Measurements from ENCODE around the gene CTNNA3. TPM values are rescaled to one million over a fixed set of nuclear protein-coding genes. Genes with fewer than 3 reads are reported as not detected.

CTNNA3 gene
- total and polyA plus RNA-seq, 4 donors, result 0.16 to 2.4 (median 1.4) TPM

DNA sequence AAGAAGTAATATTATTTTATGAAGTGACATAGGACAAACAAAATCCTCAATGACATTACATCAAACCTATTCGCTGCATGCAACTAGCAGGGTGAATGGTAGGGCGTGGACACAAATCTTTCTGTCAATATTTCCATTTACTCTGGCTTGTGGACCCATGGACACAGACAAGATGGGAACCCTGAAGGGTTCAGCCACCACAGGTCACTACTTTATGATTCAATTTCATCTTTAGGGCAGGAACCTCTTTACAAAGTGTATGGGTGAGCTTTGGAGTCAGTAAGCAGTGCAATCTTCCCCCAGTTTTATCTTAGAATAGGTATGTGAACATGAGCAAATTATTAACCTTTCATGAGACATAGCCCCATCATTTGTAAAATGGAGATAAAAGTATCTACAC, 1752.5 kb downstream of the CTNNA3 start:
- H3K9ac ChIP-seq (ENCODE audit: low read depth in 1 of 2, low read length in 2 of 2), result no peak overlapping the region
- 91% methylated on average over 2 of the region's 2 CpGs for WGBS
- H3K9me3 ChIP-seq (ENCODE audit: control insufficient read depth in 4 of 4, low read length in 3 of 4), result no peaks in the 10 kb centered on the region
- no peak for DNase-seq (ENCODE audit: low spot score)
- H3K36me3 ChIP-seq (ENCODE audit: control insufficient read depth in 4 of 4, insufficient read depth in 3 of 4, low read depth in 1 of 4, low read length in 3 of 4), result no peaks in the 10 kb centered on the region
- no peak overlapping the region for H3K27ac ChIP-seq (ENCODE audit: low read depth in 1 of 2, low read length in 2 of 2)
- H3K4me3 ChIP-seq (ENCODE audit: low read depth in 1 of 3, low read length in 3 of 3), result no peak overlapping the region
- H3K4me1 ChIP-seq (ENCODE audit: control insufficient read depth in 4 of 4, insufficient read depth in 4 of 4, low read length in 3 of 4), result peaks cover 0 to 17% (median 13%) of the 10 kb centered on the region in 4 donors
- no peak for TF ChIP-seq SP1 (IDR thresholded peaks at IDR 0.05)
- no peak for TF ChIP-seq RXRA (IDR thresholded peaks at IDR 0.05)
- no peak for TF ChIP-seq EGR1 (IDR thresholded peaks at IDR 0.05; ENCODE audit: low read depth in 2 of 2)
- TF ChIP-seq FOXA1 (IDR thresholded peaks at IDR 0.05), result no peak
- no peak for TF ChIP-seq RAD21 (IDR thresholded peaks at IDR 0.05)
- TF ChIP-seq FOXA2 (IDR thresholded peaks at IDR 0.05), result no peak
- TF ChIP-seq, protein P1, sequence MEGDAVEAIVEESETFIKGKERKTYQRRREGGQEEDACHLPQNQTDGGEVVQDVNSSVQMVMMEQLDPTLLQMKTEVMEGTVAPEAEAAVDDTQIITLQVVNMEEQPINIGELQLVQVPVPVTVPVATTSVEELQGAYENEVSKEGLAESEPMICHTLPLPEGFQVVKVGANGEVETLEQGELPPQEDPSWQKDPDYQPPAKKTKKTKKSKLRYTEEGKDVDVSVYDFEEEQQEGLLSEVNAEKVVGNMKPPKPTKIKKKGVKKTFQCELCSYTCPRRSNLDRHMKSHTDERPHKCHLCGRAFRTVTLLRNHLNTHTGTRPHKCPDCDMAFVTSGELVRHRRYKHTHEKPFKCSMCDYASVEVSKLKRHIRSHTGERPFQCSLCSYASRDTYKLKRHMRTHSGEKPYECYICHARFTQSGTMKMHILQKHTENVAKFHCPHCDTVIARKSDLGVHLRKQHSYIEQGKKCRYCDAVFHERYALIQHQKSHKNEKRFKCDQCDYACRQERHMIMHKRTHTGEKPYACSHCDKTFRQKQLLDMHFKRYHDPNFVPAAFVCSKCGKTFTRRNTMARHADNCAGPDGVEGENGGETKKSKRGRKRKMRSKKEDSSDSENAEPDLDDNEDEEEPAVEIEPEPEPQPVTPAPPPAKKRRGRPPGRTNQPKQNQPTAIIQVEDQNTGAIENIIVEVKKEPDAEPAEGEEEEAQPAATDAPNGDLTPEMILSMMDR (IDR thresholded peaks at IDR 0.05; ENCODE audit: low read depth, low read length, missing input control), result no peak
- TF ChIP-seq JUND (IDR thresholded peaks at IDR 0.05), result no peak
- no peak for TF ChIP-seq TAF1 (conservative IDR thresholded peaks at IDR 0.05)
- TF ChIP-seq, protein P2, sequence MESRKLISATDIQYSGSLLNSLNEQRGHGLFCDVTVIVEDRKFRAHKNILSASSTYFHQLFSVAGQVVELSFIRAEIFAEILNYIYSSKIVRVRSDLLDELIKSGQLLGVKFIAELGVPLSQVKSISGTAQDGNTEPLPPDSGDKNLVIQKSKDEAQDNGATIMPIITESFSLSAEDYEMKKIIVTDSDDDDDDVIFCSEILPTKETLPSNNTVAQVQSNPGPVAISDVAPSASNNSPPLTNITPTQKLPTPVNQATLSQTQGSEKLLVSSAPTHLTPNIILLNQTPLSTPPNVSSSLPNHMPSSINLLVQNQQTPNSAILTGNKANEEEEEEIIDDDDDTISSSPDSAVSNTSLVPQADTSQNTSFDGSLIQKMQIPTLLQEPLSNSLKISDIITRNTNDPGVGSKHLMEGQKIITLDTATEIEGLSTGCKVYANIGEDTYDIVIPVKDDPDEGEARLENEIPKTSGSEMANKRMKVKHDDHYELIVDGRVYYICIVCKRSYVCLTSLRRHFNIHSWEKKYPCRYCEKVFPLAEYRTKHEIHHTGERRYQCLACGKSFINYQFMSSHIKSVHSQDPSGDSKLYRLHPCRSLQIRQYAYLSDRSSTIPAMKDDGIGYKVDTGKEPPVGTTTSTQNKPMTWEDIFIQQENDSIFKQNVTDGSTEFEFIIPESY (IDR thresholded peaks at IDR 0.05), result no peak
- TF ChIP-seq, protein P3, sequence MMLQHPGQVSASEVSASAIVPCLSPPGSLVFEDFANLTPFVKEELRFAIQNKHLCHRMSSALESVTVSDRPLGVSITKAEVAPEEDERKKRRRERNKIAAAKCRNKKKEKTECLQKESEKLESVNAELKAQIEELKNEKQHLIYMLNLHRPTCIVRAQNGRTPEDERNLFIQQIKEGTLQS (IDR thresholded peaks at IDR 0.05), result no peak
- no peak for TF ChIP-seq YY1 (IDR thresholded peaks at IDR 0.05)
- no peak for TF ChIP-seq GABPA (IDR thresholded peaks at IDR 0.05 in 1 of 2, conservative IDR thresholded peaks at IDR 0.05 in 1 of 2)
- TF ChIP-seq, protein P4, sequence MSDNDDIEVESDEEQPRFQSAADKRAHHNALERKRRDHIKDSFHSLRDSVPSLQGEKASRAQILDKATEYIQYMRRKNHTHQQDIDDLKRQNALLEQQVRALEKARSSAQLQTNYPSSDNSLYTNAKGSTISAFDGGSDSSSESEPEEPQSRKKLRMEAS (IDR thresholded peaks at IDR 0.05), result no peak
- no peaks in the 10 kb centered on the region for H3K27me3 ChIP-seq (ENCODE audit: control insufficient read depth in 4 of 4, insufficient read depth in 4 of 4, low read length in 3 of 4)

DNA sequence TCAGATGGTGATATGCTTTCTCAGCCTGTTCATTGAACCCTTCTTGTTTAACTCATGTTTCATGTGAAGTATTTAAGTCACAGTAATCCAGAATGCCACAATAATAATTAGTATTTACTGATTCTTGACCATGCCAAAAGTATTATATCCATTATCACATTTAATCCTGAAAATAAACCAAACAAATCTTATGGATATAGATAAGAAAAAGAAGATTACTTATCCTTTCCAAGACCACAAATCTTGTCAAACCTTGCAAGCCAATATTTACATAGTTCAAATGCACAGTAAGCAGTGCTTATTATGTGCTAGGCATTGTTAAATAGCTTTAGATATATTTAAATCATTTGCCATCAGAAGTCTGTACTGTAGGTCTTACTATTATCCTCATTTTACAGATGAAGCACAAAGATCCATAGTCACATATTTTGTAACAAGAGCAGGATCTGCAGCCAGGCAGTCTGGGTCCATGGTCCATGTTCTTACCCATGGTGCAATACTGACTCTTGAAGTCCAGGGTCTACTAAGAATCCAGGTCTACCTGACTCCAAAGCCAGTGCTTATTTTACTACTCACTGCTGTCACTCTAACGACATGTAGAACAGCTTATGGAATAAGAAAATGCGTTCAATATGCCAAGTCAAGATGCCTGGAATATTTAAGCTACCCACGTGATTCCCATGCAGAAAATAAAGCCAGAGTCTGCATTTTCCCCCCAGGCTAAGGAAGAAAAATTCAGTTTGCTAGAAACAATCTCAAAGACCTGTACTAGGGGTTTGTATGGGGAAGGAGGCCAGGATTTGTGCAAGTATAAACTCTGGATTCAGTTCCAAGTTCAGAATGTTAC, 1755.0 kb downstream of the CTNNA3 start:
- Histone ChIP-seq H3K27ac (ENCODE audit: low read depth in 1 of 2, low read length in 2 of 2) (no peak overlapping the region), H3K4me3 (ENCODE audit: low read depth in 1 of 3, low read length in 3 of 3) (no peak overlapping the region), H3K9me3 (ENCODE audit: control insufficient read depth in 4 of 4, low read length in 3 of 4) (no peaks in the 10 kb centered on the region), H3K36me3 (ENCODE audit: control insufficient read depth in 4 of 4, insufficient read depth in 3 of 4, low read depth in 1 of 4, low read length in 3 of 4) (no peaks in the 10 kb centered on the region), H3K4me1 (ENCODE audit: control insufficient read depth in 4 of 4, insufficient read depth in 4 of 4, low read length in 3 of 4) (peaks cover 0 to 17% (median 13%) of the 10 kb centered on the region in 4 donors), H3K27me3 (ENCODE audit: control insufficient read depth in 4 of 4, insufficient read depth in 4 of 4, low read length in 3 of 4) (no peaks in the 10 kb centered on the region), H3K9ac (ENCODE audit: low read depth in 1 of 2, low read length in 2 of 2) (no peak overlapping the region)
- no peak for DNase-seq (ENCODE audit: low spot score)
- WGBS, result 63% methylated on average over 3 of the region's 3 CpGs
- no peak for TF ChIP-seq GABPA (IDR thresholded peaks at IDR 0.05 in 1 of 2, conservative IDR thresholded peaks at IDR 0.05 in 1 of 2)
- TF ChIP-seq, protein P5, sequence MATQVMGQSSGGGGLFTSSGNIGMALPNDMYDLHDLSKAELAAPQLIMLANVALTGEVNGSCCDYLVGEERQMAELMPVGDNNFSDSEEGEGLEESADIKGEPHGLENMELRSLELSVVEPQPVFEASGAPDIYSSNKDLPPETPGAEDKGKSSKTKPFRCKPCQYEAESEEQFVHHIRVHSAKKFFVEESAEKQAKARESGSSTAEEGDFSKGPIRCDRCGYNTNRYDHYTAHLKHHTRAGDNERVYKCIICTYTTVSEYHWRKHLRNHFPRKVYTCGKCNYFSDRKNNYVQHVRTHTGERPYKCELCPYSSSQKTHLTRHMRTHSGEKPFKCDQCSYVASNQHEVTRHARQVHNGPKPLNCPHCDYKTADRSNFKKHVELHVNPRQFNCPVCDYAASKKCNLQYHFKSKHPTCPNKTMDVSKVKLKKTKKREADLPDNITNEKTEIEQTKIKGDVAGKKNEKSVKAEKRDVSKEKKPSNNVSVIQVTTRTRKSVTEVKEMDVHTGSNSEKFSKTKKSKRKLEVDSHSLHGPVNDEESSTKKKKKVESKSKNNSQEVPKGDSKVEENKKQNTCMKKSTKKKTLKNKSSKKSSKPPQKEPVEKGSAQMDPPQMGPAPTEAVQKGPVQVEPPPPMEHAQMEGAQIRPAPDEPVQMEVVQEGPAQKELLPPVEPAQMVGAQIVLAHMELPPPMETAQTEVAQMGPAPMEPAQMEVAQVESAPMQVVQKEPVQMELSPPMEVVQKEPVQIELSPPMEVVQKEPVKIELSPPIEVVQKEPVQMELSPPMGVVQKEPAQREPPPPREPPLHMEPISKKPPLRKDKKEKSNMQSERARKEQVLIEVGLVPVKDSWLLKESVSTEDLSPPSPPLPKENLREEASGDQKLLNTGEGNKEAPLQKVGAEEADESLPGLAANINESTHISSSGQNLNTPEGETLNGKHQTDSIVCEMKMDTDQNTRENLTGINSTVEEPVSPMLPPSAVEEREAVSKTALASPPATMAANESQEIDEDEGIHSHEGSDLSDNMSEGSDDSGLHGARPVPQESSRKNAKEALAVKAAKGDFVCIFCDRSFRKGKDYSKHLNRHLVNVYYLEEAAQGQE (IDR thresholded peaks at IDR 0.05), result no peak
- TF ChIP-seq YY1 (IDR thresholded peaks at IDR 0.05), result no peak
- peak; percentile 95 for TF ChIP-seq HNF4A (conservative IDR thresholded peaks at IDR 0.05)
- TF ChIP-seq SP1 (IDR thresholded peaks at IDR 0.05), result peak; percentile 41
- TF ChIP-seq, protein P2 (IDR thresholded peaks at IDR 0.05), result no peak
- peak in 1 of 2 donors; percentile 35 for TF ChIP-seq JUND (IDR thresholded peaks at IDR 0.05)
- TF ChIP-seq RAD21 (IDR thresholded peaks at IDR 0.05), result no peak
- no peak for TF ChIP-seq NR2F2 (IDR thresholded peaks at IDR 0.05)
- no peak for TF ChIP-seq EGR1 (IDR thresholded peaks at IDR 0.05; ENCODE audit: low read depth in 2 of 2)
- peak; percentile 87 for TF ChIP-seq HNF4G (IDR thresholded peaks at IDR 0.05)
- no peak for TF ChIP-seq FOXA1 (IDR thresholded peaks at IDR 0.05)
- no peak for TF ChIP-seq TAF1 (conservative IDR thresholded peaks at IDR 0.05)
- TF ChIP-seq, protein P1 (IDR thresholded peaks at IDR 0.05; ENCODE audit: low read depth, low read length, missing input control), result no peak
